HEK293T (cell line): ENCODE results near the gene GPR142.
A peak's percentile ranks its signal among the peaks of the same experiment; 100 is the strongest.

Source experiments
- CTCF ChIA-PET: fragments of 350-600 bp; formaldehyde crosslinking; extraction: SDS; loops from one replicate; lab custom pipeline; 2021; ENCODE audit warnings: antibody characterized with exemption, inconsistent platforms; lab: Yijun Ruan, JAX
- POLR2A ChIA-PET: fragments of 350-600 bp; formaldehyde crosslinking; extraction: SDS; loops from one replicate; lab custom pipeline; 2020; ENCODE audit warnings: antibody characterized with exemption, inconsistent platforms; lab: Yijun Ruan, JAX
- DNase-seq: peaks from one replicate; pipeline ENCODE4 v3.0.0; 2012; ENCODE audit warnings: mixed read lengths; ENCODE audit errors: extremely low spot score
- ARNT ChIP-seq: fragments of 450-650 bp; IDR thresholded peaks from 2 replicates; pipeline ENCODE4 v1.6.1; 2017; ENCODE audit warnings: mild to moderate bottlenecking
- BHLHE40 ChIP-seq: fragments of 450-650 bp; IDR thresholded peaks from 2 replicates; pipeline ENCODE4 v1.6.1; 2016; ENCODE audit warnings: mild to moderate bottlenecking, moderate library complexity, borderline replicate concordance
- CTBP1 ChIP-seq: fragments of 450-650 bp; IDR thresholded peaks from 2 replicates; pipeline ENCODE4 v1.6.1; 2016; ENCODE audit warnings: borderline replicate concordance
- ELF4 ChIP-seq: fragments of 450-650 bp; IDR thresholded peaks from 2 replicates; pipeline ENCODE4 v1.6.1; 2017; ENCODE audit warnings: antibody characterized with exemption
- FOXA1 ChIP-seq: fragments of 450-650 bp; IDR thresholded peaks from 2 replicates; pipeline ENCODE4 v1.6.1; 2016; ENCODE audit warnings: mild to moderate bottlenecking
- FOXK2 ChIP-seq: fragments of 450-650 bp; IDR thresholded peaks from 2 replicates; pipeline ENCODE4 v1.6.1; 2016; ENCODE audit warnings: mild to moderate bottlenecking
- FOXM1 ChIP-seq: fragments of 450-650 bp; IDR thresholded peaks from 2 replicates; pipeline ENCODE4 v1.6.1; 2017; ENCODE audit warnings: mild to moderate bottlenecking, borderline replicate concordance
- HDGF ChIP-seq: fragments of 450-650 bp; IDR thresholded peaks from 2 replicates; pipeline ENCODE4 v1.6.1; 2017; ENCODE audit warnings: antibody characterized with exemption, borderline replicate concordance
- L3MBTL2 ChIP-seq: fragments of 450-650 bp; conservative IDR thresholded peaks from 2 replicates; pipeline ENCODE4 v1.6.1; 2016; ENCODE audit warnings: mild to moderate bottlenecking
- LEF1 ChIP-seq: fragments of 450-650 bp; IDR thresholded peaks from 2 replicates; pipeline ENCODE4 v1.6.1; 2017; ENCODE audit warnings: mild to moderate bottlenecking, borderline replicate concordance
- NFRKB ChIP-seq: fragments of 450-650 bp; IDR thresholded peaks from 2 replicates; pipeline ENCODE4 v1.6.1; 2016; ENCODE audit warnings: mild to moderate bottlenecking, moderate library complexity
- SP1 ChIP-seq: fragments of 450-650 bp; IDR thresholded peaks from 2 replicates; pipeline ENCODE4 v1.6.1; 2017
- SUZ12 ChIP-seq: fragments of 450-650 bp; IDR thresholded peaks from 2 replicates; pipeline ENCODE4 v1.6.1; 2016; ENCODE audit warnings: mild to moderate bottlenecking
- TARDBP ChIP-seq: fragments of 450-650 bp; IDR thresholded peaks from 2 replicates; pipeline ENCODE4 v1.6.1; 2016
- ZNF384 ChIP-seq: fragments of 450-650 bp; IDR thresholded peaks from 2 replicates; pipeline ENCODE4 v1.6.1; 2016
- TF ChIP-seq, protein P1 (sequence below): fragments of 450-650 bp; IDR thresholded peaks from 2 replicates; pipeline ENCODE4 v1.6.1; 2016

The GPR142 gene

DNA sequence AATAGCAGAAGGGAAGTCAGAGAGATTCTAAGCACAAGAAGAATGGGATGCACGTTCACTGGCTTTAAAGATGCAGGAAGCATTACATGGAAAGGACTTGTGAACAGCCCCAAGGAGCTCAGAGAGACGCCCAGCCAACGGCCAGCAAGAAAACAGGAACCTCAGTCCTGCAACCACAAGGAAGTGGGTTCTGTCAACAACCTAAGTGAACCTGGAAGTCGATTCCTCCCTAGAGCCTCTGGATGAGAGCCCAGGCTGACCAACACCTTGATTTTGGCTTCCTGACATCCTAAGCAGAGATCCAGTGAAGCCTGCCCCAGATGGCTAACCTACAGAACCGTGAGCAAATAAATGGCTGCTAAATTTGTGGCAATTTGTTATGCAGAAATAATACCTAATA is 24.5 kb downstream of the GPR142 start:
- DNase-seq = no peak
- ChIA-PET POLR2A (interaction anchor here (1.0 kb wide), 1 partner anchor 39 kb away, joined by 3 read pairs; no protein-coding TSS in a partner anchor), CTCF (interaction anchor here (0.8 to 0.9 kb wide), 2 partner anchors 13 to 66 kb away, joined by 4 to 6 read pairs; no protein-coding TSS in a partner anchor)
- no peak for TF ChIP-seq BHLHE40
- no peak for TF ChIP-seq ARNT
- TF ChIP-seq SP1 = no peak
- no peak for TF ChIP-seq ZNF384
- TF ChIP-seq ELF4 = no peak
- TF ChIP-seq HDGF = no peak
- no peak for TF ChIP-seq FOXA1
- no peak for TF ChIP-seq FOXK2
- TF ChIP-seq CTBP1 = no peak
- no peak for TF ChIP-seq SUZ12
- no peak for TF ChIP-seq LEF1

DNA sequence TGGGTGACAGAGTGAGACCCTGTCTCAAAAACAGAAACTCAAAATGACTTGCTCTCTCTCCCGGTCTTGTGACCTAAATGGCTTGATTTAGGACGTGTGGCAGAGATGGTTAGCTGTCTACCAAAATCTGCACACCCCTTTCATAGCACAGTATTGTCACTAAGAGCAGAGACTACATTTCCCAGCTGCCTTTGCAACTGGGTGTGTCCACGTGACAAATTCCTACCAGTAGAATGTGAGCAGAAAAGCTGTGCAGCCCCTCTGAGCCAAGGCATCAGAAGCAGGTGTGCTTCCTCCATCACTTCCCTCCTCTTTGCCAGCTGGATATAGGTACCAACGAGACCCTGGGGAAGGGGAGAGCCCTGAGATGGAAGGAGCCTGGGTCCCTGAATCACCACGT is 25.5 kb downstream of the GPR142 start:
- DNase-seq = no peak
- TF ChIP-seq L3MBTL2 (0 out of 2 replicates have a peak, but pooled peaks have one; percentile 28), FOXA1 (no peak)
- CTCF ChIA-PET = interaction anchor here (0.7 kb wide), 1 partner anchor 17 kb away, joined by 3 read pairs; no protein-coding TSS in a partner anchor
- POLR2A ChIA-PET = interaction anchor here (1.0 kb wide), 1 partner anchor 37 kb away, joined by 3 read pairs; no protein-coding TSS in a partner anchor

DNA sequence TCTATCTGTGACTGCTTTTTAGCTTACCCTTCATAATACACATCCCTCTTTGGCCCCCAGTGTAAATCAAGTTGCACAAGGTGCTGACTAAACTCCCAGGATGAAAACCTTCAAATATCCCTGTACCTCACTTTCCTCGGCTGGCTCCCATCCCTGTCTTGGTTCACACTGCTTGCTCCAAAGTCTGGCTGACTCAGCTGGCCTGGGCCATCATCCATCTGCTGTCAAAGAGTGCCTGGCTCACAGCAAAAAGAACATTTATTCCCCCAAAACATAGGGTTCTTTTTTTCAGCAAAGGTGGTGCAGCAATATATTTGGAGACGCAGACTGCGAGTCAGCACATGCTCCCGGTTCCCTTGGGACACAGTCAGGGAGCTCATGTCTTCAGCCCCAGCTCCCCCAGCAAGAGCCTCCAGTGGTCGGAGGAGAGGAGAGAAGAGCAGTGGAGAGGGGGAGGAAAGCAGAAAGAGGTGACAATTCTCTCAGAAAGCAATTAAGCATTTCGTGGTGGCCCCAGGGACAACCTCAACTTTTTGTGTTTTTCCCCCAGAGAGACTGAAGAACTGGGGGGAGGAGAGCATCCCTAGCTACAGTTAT is 26.1 kb downstream of the GPR142 start:
- ChIA-PET POLR2A (interaction anchor here (1.1 kb wide), 1 partner anchor 24 kb away, joined by 3 read pairs; no protein-coding TSS in a partner anchor), CTCF (interaction anchor here (0.7 to 1.8 kb wide), 2 partner anchors 17 to 65 kb away, joined by 3 to 6 read pairs; no protein-coding TSS in a partner anchor)
- DNase-seq = no peak
- TF ChIP-seq SP1 = no peak
- TF ChIP-seq ARNT = no peak
- TF ChIP-seq, protein P1, sequence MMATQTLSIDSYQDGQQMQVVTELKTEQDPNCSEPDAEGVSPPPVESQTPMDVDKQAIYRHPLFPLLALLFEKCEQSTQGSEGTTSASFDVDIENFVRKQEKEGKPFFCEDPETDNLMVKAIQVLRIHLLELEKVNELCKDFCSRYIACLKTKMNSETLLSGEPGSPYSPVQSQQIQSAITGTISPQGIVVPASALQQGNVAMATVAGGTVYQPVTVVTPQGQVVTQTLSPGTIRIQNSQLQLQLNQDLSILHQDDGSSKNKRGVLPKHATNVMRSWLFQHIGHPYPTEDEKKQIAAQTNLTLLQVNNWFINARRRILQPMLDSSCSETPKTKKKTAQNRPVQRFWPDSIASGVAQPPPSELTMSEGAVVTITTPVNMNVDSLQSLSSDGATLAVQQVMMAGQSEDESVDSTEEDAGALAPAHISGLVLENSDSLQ = no peak
- no peak for TF ChIP-seq FOXA1
- TF ChIP-seq L3MBTL2 = no peak
- no peak for TF ChIP-seq FOXM1
- TF ChIP-seq CTBP1 = no peak
- TF ChIP-seq NFRKB = no peak
- TF ChIP-seq SUZ12 = no peak
- no peak for TF ChIP-seq LEF1

DNA sequence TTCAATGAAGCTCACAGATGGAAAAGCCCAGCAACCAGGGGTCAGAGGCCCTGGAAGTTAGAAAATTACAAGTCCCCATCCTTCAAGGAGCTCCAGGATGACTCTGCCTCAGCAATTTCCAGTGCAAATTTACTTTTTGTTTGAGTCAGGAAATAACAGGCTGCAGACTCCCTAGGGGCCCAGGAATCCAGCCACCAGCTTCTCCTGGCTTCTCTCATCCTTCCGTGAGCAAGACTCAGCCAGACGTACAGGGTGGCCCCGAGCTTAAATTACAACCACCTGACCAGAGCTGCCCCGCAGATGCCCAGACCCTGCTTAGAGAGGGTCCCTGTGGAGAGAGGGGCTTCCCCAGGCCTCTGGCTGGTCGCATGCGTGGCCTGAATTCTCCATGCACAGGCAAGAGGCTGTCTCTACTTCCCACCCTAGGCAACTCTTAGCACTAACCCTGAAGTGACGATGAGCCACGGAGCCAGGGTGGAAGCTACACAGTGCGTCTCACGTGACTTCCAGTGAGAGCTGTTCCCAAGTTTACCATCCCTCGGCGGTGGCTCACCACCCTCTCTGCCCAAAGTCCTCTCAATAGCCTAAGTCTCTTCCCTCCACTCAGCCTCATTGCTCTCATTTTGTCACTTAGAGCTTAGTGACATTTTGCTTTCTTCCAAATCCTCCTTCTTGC is 27.1 kb downstream of the GPR142 start:
- TF ChIP-seq HDGF (no peak), CTBP1 (no peak), ZNF384 (no peak), FOXA1 (no peak), TARDBP (no peak), L3MBTL2 (no peak), FOXM1 (no peak), SUZ12 (no peak), NFRKB (no peak), LEF1 (no peak), SP1 (no peak), FOXK2 (no peak), BHLHE40 (no peak), ARNT (no peak), ELF4 (no peak)
- TF ChIP-seq, protein P1 = no peak
- DNase-seq = no peak
- ChIA-PET POLR2A (interaction anchor here (1.1 kb wide), 1 partner anchor 23 kb away, joined by 3 read pairs; no protein-coding TSS in a partner anchor), CTCF (interaction anchor here (0.7 to 1.8 kb wide), 3 partner anchors 9 to 64 kb away, joined by 3 to 6 read pairs (median 4); no protein-coding TSS in a partner anchor)

DNA sequence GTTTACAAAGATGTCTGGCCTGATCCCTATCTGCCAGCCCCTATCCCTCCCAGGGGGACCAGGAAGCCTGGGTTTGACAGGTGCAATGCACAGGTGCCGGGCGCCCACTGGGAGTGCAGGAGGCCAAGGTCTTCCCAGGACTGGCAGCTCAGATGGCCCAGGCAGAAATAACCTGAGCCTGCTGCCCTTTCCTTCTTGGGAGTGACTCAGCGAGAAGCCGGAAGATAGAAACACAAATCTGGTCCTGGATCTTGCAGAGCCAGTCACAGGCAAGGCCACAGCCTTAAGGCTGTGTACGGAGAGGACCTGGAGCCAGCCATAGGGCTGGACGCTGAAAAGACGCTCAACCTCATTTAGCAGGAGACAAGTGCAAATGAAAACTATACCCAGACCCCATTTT is 27.7 kb downstream of the GPR142 start:
- CTCF ChIA-PET = interaction anchor here (0.9 to 1.8 kb wide), 2 partner anchors 16 to 63 kb away, joined by 3 to 6 read pairs; no protein-coding TSS in a partner anchor
- POLR2A ChIA-PET = no interaction called here
- no peak for DNase-seq
- TF ChIP-seq LEF1 (no peak), HDGF (no peak), BHLHE40 (no peak), FOXM1 (no peak), ELF4 (no peak), FOXA1 (no peak), FOXK2 (no peak), ZNF384 (no peak), TARDBP (no peak), NFRKB (no peak), SUZ12 (no peak), CTBP1 (no peak), L3MBTL2 (no peak), ARNT (no peak), SP1 (no peak)

DNA sequence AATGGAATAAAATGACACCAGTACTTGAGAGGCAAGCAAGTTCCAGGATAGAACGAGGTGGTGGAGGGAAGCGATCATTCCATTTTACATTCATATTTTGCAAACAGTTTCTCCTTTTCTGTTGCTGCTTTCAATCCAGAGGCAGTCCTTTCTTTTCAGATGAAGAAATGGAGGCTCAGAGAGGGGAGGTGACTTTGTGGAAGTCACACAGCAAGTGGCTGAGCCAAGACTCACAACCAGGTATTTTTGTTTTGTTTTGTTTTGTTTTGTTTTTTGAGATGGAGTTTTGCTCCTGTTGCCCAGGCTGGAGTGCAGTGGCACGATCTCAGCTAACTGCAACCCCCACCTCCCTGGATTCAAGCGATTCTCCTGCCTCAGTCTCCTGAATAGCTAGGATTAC is 29.3 kb downstream of the GPR142 start:
- TF ChIP-seq FOXM1 = no peak
- no peak for TF ChIP-seq HDGF
- no peak for TF ChIP-seq SUZ12
- TF ChIP-seq ELF4 = no peak
- TF ChIP-seq LEF1 = no peak
- no peak for TF ChIP-seq FOXK2
- TF ChIP-seq SP1 = no peak
- TF ChIP-seq BHLHE40 = no peak
- TF ChIP-seq, protein P1 = no peak
- TF ChIP-seq CTBP1 = no peak
- TF ChIP-seq L3MBTL2 = no peak
- TF ChIP-seq FOXA1 = no peak
- no peak for TF ChIP-seq TARDBP
- no peak for TF ChIP-seq NFRKB
- TF ChIP-seq ZNF384 = no peak
- TF ChIP-seq ARNT = no peak
- CTCF ChIA-PET = no interaction called here
- no peak for DNase-seq
- POLR2A ChIA-PET = no interaction called here
